ENCODE measurements around the gene OR2Z1. TPM values are rescaled to one million over a fixed set of nuclear protein-coding genes. Genes with fewer than 3 reads are reported as not detected.
"Not testable (repeated sequence)": the region's sequence is repeated elsewhere in the genome, so short reads cannot be mapped to it uniquely, and the experiment has no call there.

The OR2Z1 gene
- total RNA-seq, 1 donor from 2014 or later = not detected

GRCh38 chr19:8702350-8702749, 19.1 kb upstream of the OR2Z1 start:
- DNase-seq = no peak

DNA sequence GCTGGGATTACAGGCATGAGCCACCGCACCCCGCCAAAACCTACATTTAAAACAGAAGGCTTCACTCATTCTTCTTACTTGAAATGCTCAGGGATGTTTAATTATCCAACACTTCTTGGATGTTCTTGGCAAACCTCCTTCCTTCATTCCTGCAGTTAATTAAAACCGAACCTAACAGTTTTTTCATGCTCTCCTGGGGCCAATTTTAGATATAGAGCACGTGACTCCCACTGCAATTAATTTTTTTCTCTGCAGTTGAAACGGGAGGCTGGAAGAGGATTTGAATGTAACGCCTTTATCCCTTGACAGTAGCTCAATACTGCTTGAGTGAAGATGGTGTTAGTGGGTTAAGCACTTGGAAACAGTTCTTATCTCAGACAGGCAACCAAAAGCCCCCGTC, 18.2 kb upstream of the OR2Z1 start:
- no peak for DNase-seq

GRCh38 chr19:8705304-8705703, 16.1 kb upstream of the OR2Z1 start:
- DNase-seq = not testable (repeated sequence)

- DNase-seq = no peak
Observed at GRCh38 chr19:8705742-8706141, 15.7 kb upstream of the OR2Z1 start.

DNA sequence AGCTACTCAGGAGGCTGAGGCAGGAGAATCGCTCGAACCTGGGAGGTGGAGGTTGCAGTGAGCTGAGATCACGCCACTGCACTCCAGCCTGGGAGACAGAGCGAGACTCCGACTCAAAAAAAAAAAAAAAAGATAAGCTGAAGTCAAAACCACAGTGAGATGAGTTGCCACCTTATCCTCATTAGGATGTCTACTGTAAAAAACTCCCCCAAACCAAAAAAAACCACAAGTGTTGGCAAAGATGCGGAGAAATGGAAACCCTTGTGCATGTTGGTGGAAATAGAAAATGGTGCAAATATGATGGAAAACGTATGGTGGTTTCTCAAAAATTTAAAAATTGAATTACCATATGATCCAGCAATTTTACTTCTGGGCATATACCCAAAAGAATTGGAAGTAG, 11.1 kb upstream of the OR2Z1 start:
- not testable (repeated sequence) for DNase-seq

GRCh38 chr19:8722032-8722431, 598 bp downstream of the OR2Z1 start:
- DNase-seq = no peak

DNA sequence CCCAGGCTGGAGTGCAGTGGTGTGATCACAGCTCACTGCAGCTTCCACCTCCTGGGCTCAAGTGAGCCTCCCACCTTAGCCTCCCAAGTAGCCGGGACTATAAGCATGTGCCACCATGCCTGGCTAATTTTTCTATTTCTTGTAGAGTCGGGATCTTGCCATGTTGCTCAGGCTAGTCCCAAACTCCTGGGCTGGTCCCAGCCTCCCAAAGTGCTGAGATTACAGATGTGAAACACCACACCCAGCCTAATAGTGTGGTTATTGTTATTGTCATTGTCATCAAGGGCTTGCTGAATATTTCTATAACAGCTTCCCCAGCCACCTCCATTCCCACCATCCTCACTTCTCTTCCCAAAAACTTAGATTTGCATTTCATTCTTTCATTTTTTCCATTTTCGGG, 2.8 kb downstream of the OR2Z1 start:
- no peak for DNase-seq

DNA sequence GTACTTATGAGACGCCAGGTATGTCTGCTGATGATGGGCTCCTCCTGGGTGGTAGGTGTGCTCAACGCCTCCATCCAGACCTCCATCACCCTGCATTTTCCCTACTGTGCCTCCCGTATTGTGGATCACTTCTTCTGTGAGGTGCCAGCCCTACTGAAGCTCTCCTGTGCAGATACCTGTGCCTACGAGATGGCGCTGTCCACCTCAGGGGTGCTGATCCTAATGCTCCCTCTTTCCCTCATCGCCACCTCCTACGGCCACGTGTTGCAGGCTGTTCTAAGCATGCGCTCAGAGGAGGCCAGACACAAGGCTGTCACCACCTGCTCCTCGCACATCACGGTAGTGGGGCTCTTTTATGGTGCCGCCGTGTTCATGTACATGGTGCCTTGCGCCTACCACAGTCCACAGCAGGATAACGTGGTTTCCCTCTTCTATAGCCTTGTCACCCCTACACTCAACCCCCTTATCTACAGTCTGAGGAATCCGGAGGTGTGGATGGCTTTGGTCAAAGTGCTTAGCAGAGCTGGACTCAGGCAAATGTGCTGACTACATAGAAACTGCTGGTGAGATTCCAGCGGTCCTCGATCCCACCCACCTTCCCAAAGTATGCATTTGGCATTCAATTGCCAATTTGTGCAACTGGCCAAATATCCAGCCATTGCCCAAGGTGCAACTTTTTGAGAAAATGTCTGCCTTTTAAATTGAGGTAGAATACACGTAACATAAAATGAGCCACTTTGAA, 10.2 kb downstream of the OR2Z1 start:
- no peak for DNase-seq

GRCh38 chr19:8738377-8738776, 16.9 kb downstream of the OR2Z1 start:
- no peak for DNase-seq

DNA sequence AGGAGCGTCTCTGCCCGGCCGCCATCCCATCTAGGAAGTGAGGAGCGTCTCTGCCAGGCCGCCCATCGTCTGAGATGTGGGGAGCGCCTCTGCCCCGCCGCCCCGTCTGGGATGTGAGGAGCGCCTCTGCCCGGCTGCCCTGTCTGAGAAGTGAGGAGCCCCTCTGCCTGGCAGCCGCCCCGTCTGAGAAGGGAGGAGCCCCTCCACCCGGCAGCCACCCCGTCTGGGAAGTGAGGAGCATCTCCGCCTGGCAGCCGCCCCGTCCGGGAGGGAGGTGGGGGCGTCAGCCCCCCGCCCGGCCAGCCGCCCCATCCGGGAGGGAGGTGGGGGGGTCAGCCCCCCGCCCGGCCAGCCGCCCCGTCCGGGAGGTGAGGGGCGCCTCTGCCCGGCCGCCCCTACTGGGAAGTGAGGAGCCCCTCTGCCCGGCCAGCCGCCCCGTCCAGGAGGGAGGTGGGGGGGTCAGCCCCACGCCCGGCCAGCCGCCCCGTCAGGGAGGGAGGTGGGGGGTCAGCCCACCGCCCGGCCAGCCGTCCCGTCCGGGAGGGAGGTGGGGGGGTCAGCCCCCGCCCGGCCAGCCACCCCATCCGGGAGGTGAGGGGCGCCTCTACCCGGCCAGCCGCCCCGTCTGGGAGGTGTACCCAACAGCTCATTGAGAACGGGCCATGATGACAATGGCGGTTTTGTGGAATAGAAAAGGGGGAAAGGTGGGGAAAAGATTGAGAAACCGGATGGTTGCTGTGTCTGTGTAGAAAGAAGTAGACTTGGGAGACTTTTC, 18.0 kb downstream of the OR2Z1 start:
- DNase-seq = not testable (repeated sequence)

DNA sequence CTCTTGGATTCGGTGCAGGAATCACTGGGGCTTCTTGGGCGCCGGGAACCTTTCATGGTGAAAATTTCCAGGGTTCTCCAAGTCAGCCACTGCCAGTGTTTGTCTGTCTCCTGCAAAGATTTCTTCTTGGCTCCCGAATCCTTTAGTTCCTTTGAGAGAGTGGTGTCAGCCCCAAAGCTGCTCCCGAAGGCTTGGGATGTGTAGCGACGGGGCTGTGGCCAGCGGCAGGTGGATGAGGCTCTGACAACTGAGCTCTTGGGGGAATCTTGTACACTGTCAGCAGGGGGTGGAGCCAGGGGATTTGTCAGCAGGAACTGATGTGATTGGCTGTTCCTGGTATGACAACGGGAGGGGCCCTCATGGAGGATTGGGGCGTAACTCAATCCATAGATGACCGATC, 45.8 kb downstream of the OR2Z1 start:
- not testable (repeated sequence) for DNase-seq

- not testable (repeated sequence) for DNase-seq
Observed at GRCh38 chr19:8769265-8769664, 47.8 kb downstream of the OR2Z1 start.

GRCh38 chr19:8773587-8773986, 52.2 kb downstream of the OR2Z1 start:
- not testable (repeated sequence) for DNase-seq

Small RNAs within 50 kb of the gene (small RNA-seq; reads per million reads assigned to genes)
- not detected for gene AC012616.1 (ENCODE audit: low replicate concordance)

Other genes starting within 250 kb of the OR2Z1 start
- gene PRAM1, start 219.0 kb upstream of the OR2Z1 start, total RNA-seq = 2.3 TPM
- 4.8 TPM for gene ZNF414, start 207.5 kb upstream of the OR2Z1 start, total RNA-seq
- 12.0 TPM for gene MYO1F, start 144.2 kb upstream of the OR2Z1 start, total RNA-seq
- gene ADAMTS10, start 110.9 kb upstream of the OR2Z1 start, total RNA-seq = 32.7 TPM
- not detected for gene NFILZ, start 91.0 kb upstream of the OR2Z1 start, total RNA-seq
- not detected for gene ACTL9, start 22.8 kb upstream of the OR2Z1 start, total RNA-seq
- gene ZNF558, start 110.7 kb downstream of the OR2Z1 start, total RNA-seq = 27.8 TPM
- gene MBD3L1, start 110.7 kb downstream of the OR2Z1 start, total RNA-seq = not detected

All from skin of body (tissue), 3 donors.